Stimulated activated CD4-positive, alpha-beta T cell treated with anti-CD3 and anti-CD28 coated beads, Interleukin-1b, Interleukin-23, amount 100 ng/mL, for 48 hours (primary cell): ENCODE results near the gene RAPGEF6.
"Not testable (repeated sequence)": the region's sequence is repeated elsewhere in the genome, so short reads cannot be mapped to it uniquely, and the experiment has no call there.

Source experiments
- DNase-seq: peaks from one replicate; pipeline ENCODE4 v3.0.0-alpha.2; 2020

RAPGEF6 gene

DNA sequence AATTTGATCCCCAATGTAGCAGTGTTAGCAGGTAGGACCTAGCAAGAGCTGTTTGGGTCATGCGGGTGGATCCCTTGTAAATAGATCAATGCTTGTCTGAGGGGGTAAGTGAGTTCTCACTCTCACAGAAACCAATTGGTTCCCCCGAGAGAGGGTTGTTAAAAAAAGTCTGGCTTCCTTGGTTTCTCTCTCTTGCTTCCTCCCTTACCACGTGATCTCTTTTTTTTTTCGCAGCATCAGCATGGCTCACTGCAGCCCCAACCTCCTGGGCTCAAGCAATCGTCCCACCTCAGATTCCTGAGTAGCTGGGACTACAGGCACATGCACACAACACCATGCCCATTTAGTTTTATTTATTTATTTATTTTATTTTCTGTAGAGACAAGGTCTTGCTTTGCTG is 26.4 kb downstream of the RAPGEF6 start:
- DNase-seq = no peak

DNA sequence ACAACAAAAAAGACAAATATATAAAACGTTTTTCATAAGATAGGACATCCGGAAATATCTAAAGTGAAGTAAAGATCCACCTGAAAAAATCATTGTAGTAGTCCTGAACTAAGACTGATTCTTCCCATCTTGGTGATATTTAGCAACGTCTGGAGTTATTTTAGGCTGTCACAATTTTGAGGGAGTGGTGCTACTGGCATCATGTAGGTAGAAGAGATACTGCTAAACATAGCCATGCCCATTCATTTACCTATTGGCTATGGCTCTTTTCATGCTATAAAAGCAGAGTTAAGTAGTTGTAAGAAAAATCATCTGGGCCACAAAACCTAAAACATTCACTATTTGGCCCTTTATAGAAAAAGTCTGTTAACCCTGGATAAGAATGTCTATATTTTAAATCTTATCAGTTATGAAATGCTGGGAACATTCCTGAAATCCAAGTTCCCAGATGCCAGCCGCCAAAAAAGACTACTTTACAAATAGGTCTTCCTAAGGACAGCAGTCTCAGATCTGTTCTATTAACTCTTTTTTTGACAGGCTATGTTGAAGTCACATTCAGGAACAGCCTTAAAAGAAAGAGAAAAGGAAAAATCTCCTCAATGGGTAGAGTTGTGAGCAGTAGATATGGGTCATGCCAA is 27.0 kb downstream of the RAPGEF6 start:
- no peak for DNase-seq

DNA sequence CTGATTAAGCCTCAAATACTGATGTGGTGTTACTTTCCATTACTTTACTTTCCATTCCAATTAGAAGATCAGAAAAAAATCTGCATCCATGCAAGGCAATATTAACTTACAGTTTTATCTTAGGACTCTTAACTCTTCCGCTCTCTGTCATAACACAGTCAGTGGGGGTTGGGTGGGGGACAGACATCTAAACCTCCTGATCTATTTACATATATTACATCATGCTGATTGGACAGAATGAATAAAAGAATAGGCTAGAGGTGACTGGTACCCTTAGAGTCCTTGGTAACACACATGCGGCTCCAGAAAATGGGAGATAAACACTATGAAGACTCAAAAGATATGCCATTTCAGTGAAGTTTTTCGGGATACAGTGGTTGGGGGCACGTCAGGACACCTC is 27.6 kb downstream of the RAPGEF6 start:
- DNase-seq = no peak

DNA sequence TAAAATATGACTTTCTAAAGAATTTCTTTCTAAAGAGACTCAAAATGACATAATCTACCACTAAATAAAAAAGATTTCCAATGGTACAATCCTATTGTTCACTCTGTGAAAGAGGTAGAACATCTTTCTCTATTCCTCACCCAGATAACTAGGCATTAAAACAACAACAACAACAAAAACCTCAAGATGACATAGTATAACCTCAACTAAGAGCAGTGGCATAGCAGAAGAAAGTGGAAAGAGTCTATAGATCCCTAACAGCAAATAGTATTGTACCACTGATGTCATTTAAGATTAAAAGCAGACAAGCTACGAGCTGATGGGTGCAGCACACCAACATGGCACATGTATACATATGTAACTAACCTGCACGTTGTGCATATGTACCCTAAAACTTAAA is 29.9 kb downstream of the RAPGEF6 start:
- no peak for DNase-seq

DNA sequence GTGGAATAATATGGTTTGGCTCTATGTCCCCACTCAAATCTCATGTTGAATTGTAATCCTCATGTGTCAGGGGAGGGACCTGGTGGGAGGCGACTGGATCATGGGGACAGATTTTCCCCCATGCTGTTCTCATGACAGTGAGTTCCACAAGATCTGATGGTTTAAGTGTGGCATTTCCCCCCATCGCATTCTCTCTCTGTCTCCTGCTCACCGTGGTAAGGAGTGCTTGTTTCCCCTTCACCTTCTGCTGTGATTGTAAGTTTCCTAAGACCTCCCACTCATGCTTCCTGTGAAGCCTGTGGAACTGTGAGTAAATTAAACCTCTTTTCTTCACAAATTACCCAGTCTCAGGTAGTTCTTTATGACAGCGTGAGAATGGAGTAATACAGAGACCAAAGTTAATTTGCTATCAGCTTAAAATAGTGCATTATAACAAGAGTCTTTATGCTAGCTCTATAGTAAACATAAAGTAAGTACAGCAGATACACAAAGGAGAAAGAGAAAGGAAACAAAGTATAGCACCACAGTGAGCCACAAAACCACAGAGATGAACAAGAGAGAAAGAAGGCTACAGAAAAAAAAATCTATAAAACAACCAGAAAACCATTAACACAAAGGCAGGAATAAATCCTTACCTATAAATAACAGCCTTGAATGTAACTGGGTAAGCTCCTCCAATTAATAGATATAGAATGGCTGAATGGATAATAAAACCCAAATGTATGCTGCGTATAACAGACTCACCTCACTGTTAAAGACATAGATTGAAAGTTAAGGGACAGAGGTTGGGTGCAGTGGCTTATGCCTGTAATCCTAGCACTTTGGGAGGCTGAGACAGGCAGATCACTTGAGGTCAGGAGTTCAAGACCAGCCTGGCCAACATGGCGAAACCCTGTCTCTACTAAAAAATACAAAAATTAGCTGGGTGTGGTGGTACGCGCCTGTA is 39.7 kb downstream of the RAPGEF6 start:
- DNase-seq = peak; percentile 4

DNA sequence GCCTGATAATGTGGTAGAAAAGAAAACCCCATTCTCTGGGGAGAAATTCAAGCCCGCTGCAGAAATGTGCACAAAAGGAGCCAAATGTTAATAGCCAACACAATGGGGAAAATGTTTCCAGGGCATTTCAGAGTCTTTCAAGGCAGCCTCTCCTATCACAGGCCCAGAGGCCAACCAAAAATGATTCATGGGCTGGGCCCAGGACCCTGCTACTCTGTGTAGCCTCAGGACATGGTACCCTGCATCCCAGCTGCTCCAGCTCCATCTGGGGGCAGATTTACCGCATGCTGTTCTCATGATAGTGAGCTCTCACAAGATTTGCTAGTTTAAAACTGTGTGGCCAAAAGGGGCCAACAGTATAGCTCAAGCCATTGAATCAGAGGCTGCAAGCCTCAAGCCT is 41.1 kb downstream of the RAPGEF6 start:
- no peak for DNase-seq

DNA sequence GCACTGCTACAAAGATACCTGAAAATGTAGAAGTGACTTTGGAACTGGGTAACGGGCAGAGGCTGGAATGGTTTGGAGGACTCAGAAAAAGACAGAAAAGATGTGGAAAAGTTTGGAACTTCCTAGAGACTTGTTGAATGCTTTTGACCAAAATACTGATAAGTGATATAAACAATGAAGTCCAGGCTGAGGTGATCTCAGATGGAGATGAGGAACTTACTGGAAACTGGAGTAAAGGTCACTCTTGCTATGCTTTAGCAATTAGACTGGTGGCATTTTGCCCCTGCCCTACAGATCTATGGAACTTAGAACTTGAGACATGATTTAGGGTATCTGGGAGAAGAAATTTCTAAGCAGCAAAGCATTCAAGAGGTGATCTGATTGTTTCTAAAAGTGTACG is 41.6 kb downstream of the RAPGEF6 start:
- not testable (repeated sequence) for DNase-seq

DNA sequence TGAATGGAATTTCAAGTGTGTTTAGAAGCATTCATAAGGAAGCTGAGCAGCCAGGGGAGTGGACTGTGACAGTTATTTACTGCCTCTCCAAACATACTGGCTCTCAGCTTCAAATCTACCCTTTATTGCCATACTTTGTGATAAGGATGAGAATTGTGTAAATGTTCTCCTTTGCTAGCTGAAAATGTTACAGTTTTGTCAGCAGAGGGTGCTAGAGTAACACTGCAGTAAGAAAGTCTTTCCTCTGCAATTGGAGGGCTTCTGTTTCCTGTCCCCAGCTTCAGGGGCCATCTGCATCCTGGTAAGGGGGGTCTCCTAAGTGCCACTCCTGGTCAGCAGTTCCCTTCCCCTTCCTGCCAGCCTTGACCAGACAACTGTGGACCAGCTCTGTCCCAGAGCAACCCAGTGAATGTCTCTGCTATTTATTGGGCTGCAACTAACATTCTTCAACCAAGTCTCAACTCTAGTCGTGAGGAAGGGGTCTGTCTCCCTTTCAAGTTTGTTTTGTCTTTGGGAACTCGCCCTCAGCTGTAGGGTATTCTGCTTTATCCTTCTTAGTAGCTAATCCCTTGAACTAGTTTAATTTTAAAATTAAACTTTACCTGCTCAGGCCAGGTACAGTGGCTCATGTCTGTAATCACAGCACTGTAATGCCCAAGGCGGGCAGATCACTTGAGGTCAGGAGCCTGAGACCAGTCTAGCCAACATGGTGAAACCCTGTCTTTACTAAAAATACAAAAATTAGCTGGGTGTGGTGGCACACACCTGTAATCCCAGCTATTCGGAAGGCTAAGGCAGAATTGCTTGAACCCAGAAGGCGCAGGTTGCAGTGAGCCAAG is 45.3 kb downstream of the RAPGEF6 start:
- no peak for DNase-seq

DNA sequence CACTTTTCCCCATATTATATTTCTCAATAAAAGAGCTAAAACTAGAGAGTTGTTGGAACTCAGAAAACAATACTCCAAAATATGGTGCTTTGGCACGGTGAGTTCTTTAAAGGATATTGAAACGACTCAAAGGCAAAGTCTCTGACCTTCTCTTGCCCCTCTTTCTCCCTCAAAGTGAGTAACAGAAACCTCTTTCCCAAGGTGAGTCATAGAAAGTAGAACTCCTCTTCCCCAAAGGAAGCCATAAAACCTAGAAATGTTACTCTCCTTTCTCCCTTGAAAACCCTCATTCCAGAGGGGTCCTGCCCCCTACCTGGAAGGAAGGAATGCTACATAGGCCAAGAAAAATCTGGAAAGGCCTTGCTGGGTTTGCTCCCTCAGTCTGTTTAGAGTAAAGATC is 47.5 kb downstream of the RAPGEF6 start:
- DNase-seq = no peak

DNA sequence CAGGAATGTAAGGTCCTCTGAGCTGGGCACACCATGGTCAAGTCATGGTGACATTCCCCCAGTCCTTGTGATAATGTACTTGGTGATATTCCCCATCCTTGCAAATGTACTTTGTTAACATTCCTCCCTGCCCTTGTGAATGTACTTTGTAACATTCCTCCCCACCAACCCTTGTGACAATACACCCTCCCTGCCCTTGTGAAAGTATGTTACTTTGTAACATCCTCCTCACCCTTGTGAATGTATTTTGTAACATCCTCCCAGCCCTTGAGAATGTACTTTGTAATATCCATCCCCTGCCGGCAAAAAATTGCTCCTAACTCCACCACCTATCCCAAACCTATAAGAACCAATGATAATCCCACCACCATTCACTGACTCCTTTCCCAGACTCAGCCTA is 53.3 kb downstream of the RAPGEF6 start:
- DNase-seq = no peak

DNA sequence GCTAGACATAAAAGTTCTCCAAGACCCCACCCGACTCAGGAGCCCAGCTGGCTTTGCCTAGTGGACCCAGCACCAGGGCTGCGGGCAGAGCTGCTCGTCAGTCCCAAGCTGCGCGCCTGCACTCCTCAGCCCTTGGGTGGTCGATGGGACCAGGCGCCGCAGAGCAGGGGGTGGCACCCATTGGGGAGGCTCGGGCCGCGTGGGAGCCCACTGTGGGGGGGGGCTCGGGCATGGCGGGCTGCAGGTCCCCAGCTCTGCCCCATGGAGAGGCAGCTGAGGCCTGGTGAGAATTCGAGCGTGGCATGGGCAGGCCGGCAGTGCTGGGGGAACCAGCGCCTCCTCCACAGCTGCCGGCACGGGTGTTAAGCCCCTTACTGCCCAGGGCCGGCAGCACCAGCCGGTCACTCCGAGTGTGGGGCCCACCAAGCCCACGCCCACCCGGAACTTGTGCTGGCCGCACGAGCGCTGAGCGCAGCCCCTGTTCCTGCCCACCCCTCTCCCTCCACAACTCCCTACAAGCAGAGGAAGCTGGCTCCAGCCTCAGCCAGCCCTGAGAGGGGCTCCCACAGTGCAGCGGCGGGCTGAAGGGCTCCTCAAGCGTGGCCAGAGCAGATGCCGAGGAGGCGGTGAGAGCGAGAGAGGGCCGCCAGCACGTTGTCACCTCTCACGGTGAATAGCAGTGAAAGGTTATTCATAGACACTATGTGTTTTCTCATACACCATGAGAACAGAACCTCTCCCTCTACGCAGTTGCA is 54.9 kb downstream of the RAPGEF6 start:
- DNase-seq = no peak

DNA sequence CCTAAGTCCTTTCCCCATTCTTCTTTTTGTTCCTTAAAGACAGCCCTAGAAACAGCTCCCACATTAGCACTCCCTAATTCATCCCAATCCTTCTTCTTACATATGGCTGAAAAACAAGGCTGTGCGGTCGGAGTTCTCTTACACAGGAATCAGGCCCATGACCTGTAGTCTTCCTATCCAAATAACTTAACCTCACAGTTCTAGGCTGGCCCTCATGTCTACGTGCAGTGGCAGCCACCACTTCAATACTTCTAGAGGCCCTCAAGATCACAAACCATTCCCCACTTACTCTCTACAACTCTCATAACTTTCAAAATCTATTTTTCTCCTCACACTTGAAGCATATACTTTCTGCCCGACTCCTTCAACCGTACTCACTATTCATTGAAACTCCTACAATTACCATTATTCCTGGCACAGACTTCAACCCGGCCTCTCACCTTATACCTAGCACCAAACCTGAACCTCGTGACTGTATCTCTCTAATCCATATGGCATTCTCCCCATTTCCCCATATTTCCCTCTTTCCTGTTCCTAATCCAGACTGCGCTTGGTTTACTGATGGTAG is 59.3 kb downstream of the RAPGEF6 start:
- no peak for DNase-seq

DNA sequence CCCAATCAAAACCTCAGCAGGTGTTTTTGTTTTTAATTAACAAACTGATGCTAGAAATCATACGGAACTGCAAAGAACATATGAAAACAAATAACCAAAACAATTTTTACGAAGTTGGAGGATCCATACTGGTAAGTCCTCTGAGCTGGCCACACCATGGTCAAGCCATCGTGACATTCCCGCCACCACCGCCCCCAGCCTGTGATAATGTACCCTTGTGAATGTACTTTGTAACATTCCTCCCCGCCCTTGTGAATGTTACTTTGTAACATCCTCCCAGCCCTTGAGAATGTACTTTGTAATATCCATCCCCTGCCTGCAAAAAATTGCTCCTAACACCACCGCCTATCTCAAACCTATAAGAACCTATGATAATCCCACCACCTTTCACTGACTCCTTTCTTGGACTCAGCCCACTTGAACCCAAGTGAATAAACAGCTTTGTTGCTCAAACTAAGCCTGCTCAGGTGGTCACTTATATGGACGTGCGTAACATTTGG is 63.3 kb downstream of the RAPGEF6 start:
- DNase-seq = no peak

DNA sequence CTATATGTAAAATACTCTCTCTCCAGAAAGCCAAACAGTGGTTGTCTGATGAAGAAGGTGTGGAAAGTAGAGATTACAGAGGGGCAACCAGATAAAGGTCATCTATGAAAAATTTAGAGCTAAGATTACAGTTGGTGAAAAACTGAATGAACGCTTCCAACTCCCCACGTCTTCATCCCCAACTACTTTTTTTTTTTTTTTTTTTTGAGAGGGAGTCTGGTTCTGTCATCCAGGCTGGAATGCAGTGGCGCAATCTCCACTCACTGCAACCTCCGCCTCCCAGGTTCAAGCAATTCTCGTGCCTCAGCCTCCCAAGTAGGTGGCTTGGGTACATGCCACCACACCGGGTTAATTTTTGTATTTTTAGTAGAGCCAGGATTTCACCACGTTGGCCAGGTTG is 64.3 kb downstream of the RAPGEF6 start:
- no peak for DNase-seq

DNA sequence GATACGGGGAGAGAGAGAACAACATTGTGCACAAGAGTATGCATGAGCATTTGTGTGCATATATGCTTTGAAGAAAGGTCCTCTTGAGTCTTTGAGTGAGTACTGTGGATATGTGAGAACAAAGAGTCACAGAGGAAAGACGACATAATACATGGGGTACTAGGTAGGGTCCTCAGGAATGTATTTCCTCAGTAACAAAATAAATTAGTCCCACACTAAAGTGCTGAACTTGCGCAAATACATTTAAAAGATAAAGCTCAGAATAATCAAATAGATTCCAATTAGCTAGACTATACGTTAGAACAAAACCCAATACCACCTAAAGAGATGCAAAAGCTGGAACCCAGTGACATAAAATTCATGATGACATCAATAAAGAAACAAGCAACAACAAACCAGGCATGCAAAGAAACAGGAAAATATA is 70.8 kb downstream of the RAPGEF6 start:
- no peak for DNase-seq

DNA sequence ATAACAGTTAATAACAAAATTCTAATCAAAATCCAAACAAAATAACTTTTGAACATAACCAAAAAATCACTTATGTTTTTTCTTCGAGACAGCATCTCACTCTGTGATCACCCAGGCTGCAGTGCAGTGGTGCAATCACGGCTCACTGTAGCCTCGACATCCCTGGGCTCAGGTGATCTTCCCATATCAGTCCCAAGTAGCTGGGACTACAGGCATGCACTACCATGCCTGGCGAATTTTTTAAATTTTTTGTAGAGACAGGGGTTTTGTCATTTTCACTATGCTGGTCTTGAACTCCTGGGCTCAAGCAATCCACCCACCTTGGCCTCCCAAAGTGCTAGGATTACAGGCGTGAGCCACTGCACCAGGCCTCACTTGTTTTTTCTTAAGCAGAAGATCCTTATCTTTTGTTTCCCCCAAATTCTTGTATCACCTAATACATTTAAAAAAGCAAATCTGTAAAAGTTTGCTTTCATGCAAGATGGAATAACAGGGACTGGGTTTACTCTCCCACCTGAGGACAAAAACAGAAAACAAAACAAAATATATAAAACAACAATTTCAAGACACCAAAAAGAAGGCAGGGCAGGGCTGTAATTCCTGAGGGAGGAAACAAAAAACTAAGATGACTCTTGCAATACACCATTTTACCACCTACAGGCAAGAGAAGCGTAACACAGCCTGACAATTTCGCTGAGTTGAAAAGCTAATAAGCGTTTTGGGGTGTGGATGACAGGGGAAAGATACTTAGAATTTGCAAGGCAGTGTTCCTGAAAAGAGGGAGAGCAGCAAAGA is 71.4 kb downstream of the RAPGEF6 start:
- DNase-seq = no peak

DNA sequence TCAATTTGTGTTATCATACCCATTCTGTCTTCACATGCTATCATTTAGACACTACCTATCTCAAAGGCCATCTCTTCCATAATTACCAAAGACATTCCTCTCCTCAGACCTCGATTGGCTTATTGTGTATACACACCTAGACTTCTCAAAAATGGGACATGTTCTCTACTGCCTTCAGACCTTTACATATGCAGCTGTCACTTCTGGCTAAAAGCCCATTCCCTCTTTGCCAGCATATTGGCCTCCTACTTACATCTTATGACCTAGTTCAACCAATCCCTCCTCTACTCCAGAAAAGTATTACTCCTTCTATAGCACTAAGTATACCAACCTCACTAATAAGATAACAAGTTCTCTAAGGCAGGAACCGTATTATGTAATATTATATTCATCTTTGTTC is 84.4 kb downstream of the RAPGEF6 start:
- DNase-seq = no peak

DNA sequence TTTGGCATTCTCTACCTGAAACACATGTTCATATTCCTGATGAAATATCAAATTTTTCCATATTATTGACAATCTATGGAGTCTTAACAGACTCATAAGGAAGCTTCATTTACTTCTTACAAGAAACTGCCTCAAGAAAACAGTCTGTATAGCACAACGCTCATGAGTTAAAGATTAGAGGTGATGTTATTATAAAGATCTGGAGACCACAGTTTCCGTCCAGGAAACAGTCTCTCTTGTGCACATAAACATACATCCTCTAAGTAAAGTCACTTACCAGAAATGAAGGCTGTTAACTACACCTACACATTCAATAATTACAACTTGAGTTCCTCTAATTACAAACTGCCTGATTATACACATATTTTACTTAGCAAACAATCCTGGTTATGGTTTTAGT is 86.9 kb downstream of the RAPGEF6 start:
- no peak for DNase-seq

DNA sequence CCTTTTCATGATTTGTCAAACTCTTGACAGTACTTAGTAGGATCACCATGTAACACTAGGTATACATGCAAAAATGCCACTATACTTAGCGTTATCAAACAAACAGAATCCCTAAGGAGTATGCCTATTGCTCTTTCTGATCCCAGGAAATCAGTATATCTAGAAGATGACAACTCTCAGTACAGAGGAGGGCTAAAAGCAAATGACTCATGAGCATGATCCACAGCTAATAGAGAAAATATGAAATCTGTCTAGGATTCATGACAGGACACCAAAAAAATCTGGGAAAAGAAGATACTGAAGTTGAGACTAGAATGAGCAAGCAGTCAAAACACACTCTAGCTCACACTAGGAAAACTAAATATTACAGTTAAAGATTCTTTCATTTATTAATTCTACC is 89.2 kb downstream of the RAPGEF6 start:
- no peak for DNase-seq

DNA sequence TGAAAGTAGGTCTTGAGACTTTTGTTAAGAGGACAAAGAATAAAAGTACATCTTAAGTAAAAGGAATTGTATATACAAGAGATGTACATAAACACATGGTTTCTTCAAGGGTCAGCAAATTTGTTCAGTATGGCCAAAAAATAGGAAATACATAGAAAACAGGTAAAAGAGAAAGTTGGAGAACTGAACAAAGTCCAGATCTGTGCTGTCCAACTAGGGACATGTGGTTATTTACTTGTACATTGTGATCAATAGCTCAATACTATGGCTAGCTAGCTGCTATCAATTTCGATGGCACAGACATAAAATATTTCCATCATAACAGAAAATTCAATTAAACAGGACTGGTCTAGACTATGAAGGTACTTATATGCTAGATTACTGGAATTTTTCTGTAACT is 92.3 kb downstream of the RAPGEF6 start:
- no peak for DNase-seq

DNA sequence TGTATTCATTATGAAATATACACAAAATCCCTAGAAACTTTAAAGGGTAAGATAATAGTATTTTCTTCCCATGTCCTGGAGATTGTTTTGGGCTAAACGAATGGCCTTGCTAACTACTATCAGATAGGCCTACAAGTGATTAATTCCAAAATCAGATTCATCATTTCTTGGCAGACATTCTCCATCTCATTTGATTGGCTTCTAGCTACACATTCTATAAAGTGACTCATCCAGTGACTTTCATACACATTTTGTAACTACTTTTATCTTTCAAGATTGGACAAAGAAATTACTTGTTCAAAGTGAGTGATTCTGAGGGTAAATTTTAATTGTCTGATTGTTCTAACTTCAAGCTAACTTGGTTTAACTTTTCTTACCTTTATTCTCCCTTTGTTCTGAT is 93.3 kb downstream of the RAPGEF6 start:
- DNase-seq = no peak
